Lung (tissue), 12 donors: ENCODE measurements around the gene ZNF593OS. TPM values are rescaled to one million over a fixed set of nuclear protein-coding genes. Genes with fewer than 3 reads are reported as not detected.

Experiments used
- ATAC-seq: fragments of 200-7000 bp; cut with Tn5 transposase; one replicate; pipeline ENCODE4 v1.9.1; 2020; ENCODE audit warnings: moderate number of reproducible peaks; ENCODE audit not compliant: insufficient read depth, low FRiP score
- DNase-seq, 3 donors: peaks; one replicate each; pipeline ENCODE4 v3.0.0-alpha.2; 2013 to 2017
- H3K27ac ChIP-seq, 2 donors: one replicate each; pipeline ENCODE4 v1.5.1; 2013; ENCODE audit warnings: mild to moderate bottlenecking in 2 of 2, moderate library complexity in 2 of 2, control low read depth in 1 of 2, inconsistent platforms in 1 of 2, low read depth in 1 of 2, low read length in 1 of 2
- H3K27me3 ChIP-seq, 3 donors: one replicate each; pipeline ENCODE4 v1.5.1; 2013; ENCODE audit warnings: low read length in 2 of 3; ENCODE audit not compliant: control insufficient read depth in 3 of 3, insufficient read depth in 3 of 3
- H3K36me3 ChIP-seq, 4 donors: one replicate each; pipeline ENCODE4 v1.5.1; 2013; ENCODE audit warnings: low read length in 4 of 4, mild to moderate bottlenecking in 1 of 4, moderate library complexity in 1 of 4; ENCODE audit not compliant: control insufficient read depth in 4 of 4, insufficient read depth in 4 of 4
- H3K4me1 ChIP-seq, 5 donors: one replicate each; pipeline ENCODE4 v1.5.1; 2013; ENCODE audit warnings: low read length in 5 of 5, mild to moderate bottlenecking in 2 of 5, moderate library complexity in 1 of 5; ENCODE audit not compliant: control insufficient read depth in 5 of 5, insufficient read depth in 5 of 5
- H3K4me3 ChIP-seq: one replicate; pipeline ENCODE4 v1.5.1; 2013; ENCODE audit warnings: mild to moderate bottlenecking, control low read depth, moderate library complexity
- H3K9ac ChIP-seq, 2 donors: one replicate each; pipeline ENCODE4 v1.5.1; 2013; ENCODE audit warnings: low read length in 2 of 2, control low read depth in 1 of 2; ENCODE audit not compliant: insufficient read depth in 1 of 2
- H3K9me3 ChIP-seq, 4 donors: one replicate each; pipeline ENCODE4 v1.5.1; 2013; ENCODE audit warnings: low read length in 3 of 4, mild to moderate bottlenecking in 1 of 4, moderate library complexity in 1 of 4; ENCODE audit not compliant: control insufficient read depth in 4 of 4, insufficient read depth in 3 of 4
- CTCF ChIP-seq: IDR thresholded peaks from 2 replicates; pipeline ENCODE4 v1.5.1; 2012; ENCODE audit warnings: mild to moderate bottlenecking; ENCODE audit errors: control extremely low read depth, extremely low read depth
- WGBS, 2 donors: extraction: QIAGEN DNeasy Blood & Tissue Kit; methylation state at CpG; one replicate each; pipeline ENCODE4 v1.1.7; 2013; 5-methylcytosine and 5-hydroxymethylcytosine counted together
- polyA plus RNA-seq, 2 donors: library from polyadenylated mRNA; stranded (reverse); fragments of 200-250 nt; gene quantifications; one replicate each; pipeline ENCODE4 v1.2.1, GENCODE V29; 2013
- total RNA-seq, 2 donors: library from RNA; depleted of rRNA in 1 of 2; stranded (reverse); fragments of >200 nt in 1 of 2; gene quantifications; one replicate each; pipeline ENCODE4 v1.2.1, GENCODE V29; 2014 to 2021
- donor health status: control.
- donor health status: control.
- donor health status: Bipolar disorder and iron deficiency.
- donor health status: healthy.
- donor health status: DM: yes; HTN: yes; CAD: no.

The ZNF593OS gene
- total and polyA plus RNA-seq, 4 donors: 0.29 to 0.65 TPM; not detected in 2

- ATAC-seq (peak; percentile 86), DNase-seq (peak; percentile 53 to 80 (median 73))
- 27 to 48% methylated on average over 21 of the region's 21 CpGs for WGBS, 2 donors
- TF ChIP-seq CTCF: no peak
- no peaks in the 10 kb centered on the region for H3K4me1 ChIP-seq
- peak within 1 kb of the TSS in 1 of 2 donors; percentile 37 for H3K9ac ChIP-seq
- no peaks in the 10 kb centered on the region for H3K9me3 ChIP-seq
- H3K4me3 ChIP-seq: peak within 1 kb of the TSS; percentile 24
- peaks cover 0 to 7% (median 0%) of the 10 kb centered on the region in 4 donors for H3K36me3 ChIP-seq
- no peaks in the 10 kb centered on the region for H3K27me3 ChIP-seq
- peak within 1 kb of the TSS in 1 of 2 donors; percentile 74 for H3K27ac ChIP-seq
Measured at GRCh38 chr1:26177182-26177684, 5.6 kb upstream of the ZNF593OS start, which contains the start of gene CNKSR1. CNKSR1 (plus strand) TSS chr1:26177491; CDS start chr1:26177548, 57 bp downstream.

GRCh38 chr1:26175346-26175745, 3.7 kb upstream of the ZNF593OS start:
- Histone ChIP-seq H3K9ac (no peak overlapping the region), H3K27me3 (no peaks in the 10 kb centered on the region), H3K36me3 (peaks cover 0 to 3% (median under 1%) of the 10 kb centered on the region in 4 donors), H3K4me1 (peaks cover 0 to 5% (median 0%) of the 10 kb centered on the region in 5 donors), H3K27ac (no peak overlapping the region), H3K4me3 (no peak overlapping the region), H3K9me3 (no peaks in the 10 kb centered on the region)
- no peak for TF ChIP-seq CTCF
- WGBS, 2 donors: 91 to 95% methylated on average over 8 of the region's 8 CpGs
- DNase-seq (no peak), ATAC-seq (no peak)

GRCh38 chr1:26170472-26170821, 1.2 kb downstream of the ZNF593OS start:
- Histone ChIP-seq H3K9ac (peak overlapping the region; percentile 52 to 59), H3K4me3 (peak overlapping the region; percentile 76), H3K27ac (peak overlapping the region in 1 of 2 donors; percentile 76), H3K36me3 (peaks cover 0 to 3% (median 0%) of the 10 kb centered on the region in 4 donors), H3K4me1 (peaks cover 0 to 12% (median 2%) of the 10 kb centered on the region in 5 donors), H3K27me3 (no peaks in the 10 kb centered on the region), H3K9me3 (no peaks in the 10 kb centered on the region)
- WGBS, 2 donors: 68 to 75% methylated on average over 9 of the region's 9 CpGs
- DNase-seq: no peak
- no peak for ATAC-seq
- TF ChIP-seq CTCF: no peak
